Ishikawa (cell line): Measurements from ENCODE around the gene LDLRAP1.
A peak's percentile ranks its signal among the peaks of the same experiment; 100 is the strongest.

ENCODE experiments used
- CEBPB ChIP-seq: IDR thresholded peaks from 2 replicates; pipeline ENCODE4 v1.6.1; 2012
- CREB1 ChIP-seq: IDR thresholded peaks from 2 replicates; pipeline ENCODE4 v1.6.1; 2012; ENCODE audit warnings: low read depth
- EGR1 ChIP-seq: IDR thresholded peaks from 2 replicates; pipeline ENCODE4 v1.6.1; 2012
- EP300 ChIP-seq: IDR thresholded peaks from 2 replicates; pipeline ENCODE4 v1.6.1; 2012; ENCODE audit warnings: borderline replicate concordance
- FOXM1 ChIP-seq: IDR thresholded peaks from 2 replicates; pipeline ENCODE4 v1.6.1; 2012; ENCODE audit warnings: low read depth, borderline replicate concordance
- MAX ChIP-seq: IDR thresholded peaks from 2 replicates; pipeline ENCODE4 v1.6.1; 2012
- NFIC ChIP-seq: IDR thresholded peaks from 2 replicates; pipeline ENCODE4 v1.6.1; 2012
- RAD21 ChIP-seq: IDR thresholded peaks from 2 replicates; pipeline ENCODE4 v1.6.1; 2012; ENCODE audit warnings: low read depth
- REST ChIP-seq: IDR thresholded peaks from 2 replicates; pipeline ENCODE4 v1.6.1; 2012; ENCODE audit warnings: low read depth, mild to moderate bottlenecking
- TAF1 ChIP-seq: IDR thresholded peaks from 2 replicates; pipeline ENCODE4 v1.6.1; 2012; ENCODE audit warnings: low read depth, mild to moderate bottlenecking
- TCF12 ChIP-seq: IDR thresholded peaks from 2 replicates; pipeline ENCODE4 v1.6.1; 2012; ENCODE audit warnings: low read depth
- TEAD4 ChIP-seq: IDR thresholded peaks from 2 replicates; pipeline ENCODE4 v1.6.1; 2012
- USF1 ChIP-seq: IDR thresholded peaks from 2 replicates; pipeline ENCODE4 v1.6.1; 2012
- YY1 ChIP-seq: IDR thresholded peaks from 2 replicates; pipeline ENCODE4 v1.6.1; 2012; ENCODE audit warnings: low read depth
- ZBTB7A ChIP-seq: IDR thresholded peaks from 2 replicates; pipeline ENCODE4 v1.6.1; 2012; ENCODE audit warnings: low read depth

LDLRAP1 gene

GRCh38 chr1:25503551-25504426 is 39.6 kb upstream of the LDLRAP1 start:
- TF ChIP-seq RAD21, result peak; percentile 67; the same call in 1 of the 2 replicates
- TF ChIP-seq EP300, result no peak

GRCh38 chr1:25504706-25505595 is 38.5 kb upstream of the LDLRAP1 start:
- no peak for TF ChIP-seq TEAD4
- no peak for TF ChIP-seq CEBPB
- no peak for TF ChIP-seq EGR1
- no peak for TF ChIP-seq RAD21
- TF ChIP-seq REST, result no peak
- no peak for TF ChIP-seq CREB1
- no peak for TF ChIP-seq EP300

- TF ChIP-seq USF1 (no peak), REST (no peak), TAF1 (no peak), ZBTB7A (no peak), CEBPB (no peak), CREB1 (no peak), YY1 (no peak), TCF12 (no peak), FOXM1 (no peak), EP300 (no peak), MAX (no peak), TEAD4 (no peak)
Observed at GRCh38 chr1:25505656-25506385, 37.6 kb upstream of the LDLRAP1 start.

- no peak for TF ChIP-seq USF1
- TF ChIP-seq EGR1, result no peak
- no peak for TF ChIP-seq FOXM1
- TF ChIP-seq CREB1, result no peak
- TF ChIP-seq REST, result no peak
- TF ChIP-seq YY1, result no peak
- TF ChIP-seq ZBTB7A, result no peak
- no peak for TF ChIP-seq MAX
- no peak for TF ChIP-seq TEAD4
- no peak for TF ChIP-seq TCF12
- no peak for TF ChIP-seq RAD21
- no peak for TF ChIP-seq EP300
- TF ChIP-seq CEBPB, result no peak
- TF ChIP-seq NFIC, result no peak
- no peak for TF ChIP-seq TAF1
Observed at GRCh38 chr1:25513666-25514065, 29.7 kb upstream of the LDLRAP1 start.
